Activated naive CD8-positive, alpha-beta T cell treated with anti-CD3 and anti-CD28 coated beads, Interleukin-2, amount 50 U/mL, for 24 hours (primary cell): ENCODE results near the gene DHRS4.
"Not testable (repeated sequence)": the region's sequence is repeated elsewhere in the genome, so short reads cannot be mapped to it uniquely, and the experiment has no call there.

Experiments
- ATAC-seq: fragments of 150-1000 bp; cut with Tn5 transposase; one replicate; pipeline ENCODE4 v1.10.0; 2021
- DNase-seq: peaks from one replicate; pipeline ENCODE4 v3.0.0; 2021
- H3K27ac Mint-ChIP-seq: one replicate; pipeline ENCODE4 v1.8.0; 2021; ENCODE audit warnings: mild to moderate bottlenecking, mixed read lengths
- H3K27me3 Mint-ChIP-seq: one replicate; pipeline ENCODE4 v1.8.0; 2021; ENCODE audit warnings: mixed read lengths
- H3K36me3 Mint-ChIP-seq: one replicate; pipeline ENCODE4 v1.8.0; 2021; ENCODE audit warnings: low read depth, mixed read lengths
- H3K4me1 Mint-ChIP-seq: one replicate; pipeline ENCODE4 v1.8.0; 2021; ENCODE audit warnings: mixed read lengths
- H3K4me3 Mint-ChIP-seq: one replicate; pipeline ENCODE4 v1.8.0; 2021; ENCODE audit warnings: mild to moderate bottlenecking, moderate library complexity, mixed read lengths
- H3K9me3 Mint-ChIP-seq: one replicate; pipeline ENCODE4 v1.8.0; 2021; ENCODE audit warnings: mixed read lengths

Gene DHRS4

DNA sequence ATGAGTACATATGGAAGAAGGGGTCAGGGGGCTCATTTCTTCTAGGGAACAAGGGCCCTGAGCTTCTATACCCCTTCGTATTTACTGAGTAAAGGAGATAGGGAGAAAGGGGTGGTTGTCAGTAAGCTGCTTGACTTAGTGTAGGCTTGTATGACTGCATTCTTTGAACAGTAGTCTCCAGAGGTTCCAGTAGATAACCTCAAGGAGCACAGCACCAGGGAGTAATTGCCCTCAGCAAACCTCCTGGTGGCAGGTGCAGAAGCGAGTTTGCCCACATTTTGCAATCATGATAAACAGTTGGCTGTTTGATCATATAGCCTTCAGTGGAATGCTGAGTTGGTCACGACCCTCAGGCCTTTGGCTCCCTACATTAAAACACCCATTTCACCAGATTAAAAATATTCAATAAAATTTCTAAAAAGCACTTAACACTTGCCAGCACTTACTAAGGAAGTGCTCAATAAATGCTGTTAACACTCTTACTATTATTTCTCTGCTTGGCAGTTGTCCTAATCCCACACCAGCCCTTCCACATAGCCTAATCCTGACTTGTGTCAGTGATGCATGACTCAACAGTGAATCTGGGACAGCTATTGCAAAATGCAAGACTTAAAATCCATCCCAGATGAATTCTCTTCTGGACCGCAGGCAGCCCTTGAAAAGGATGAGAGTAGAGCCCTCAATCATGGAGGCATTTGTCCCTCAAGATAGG, 31.5 kb downstream of the DHRS4 start:
- Mint-ChIP-seq H3K36me3 (peaks cover 5% of the 10 kb centered on the region), H3K27me3 (no peaks in the 10 kb centered on the region), H3K9me3 (no peaks in the 10 kb centered on the region), H3K4me1 (peaks cover 26% of the 10 kb centered on the region), H3K27ac (no peak overlapping the region), H3K4me3 (no peak overlapping the region)
- ATAC-seq (no peak), DNase-seq (no peak)

DNA sequence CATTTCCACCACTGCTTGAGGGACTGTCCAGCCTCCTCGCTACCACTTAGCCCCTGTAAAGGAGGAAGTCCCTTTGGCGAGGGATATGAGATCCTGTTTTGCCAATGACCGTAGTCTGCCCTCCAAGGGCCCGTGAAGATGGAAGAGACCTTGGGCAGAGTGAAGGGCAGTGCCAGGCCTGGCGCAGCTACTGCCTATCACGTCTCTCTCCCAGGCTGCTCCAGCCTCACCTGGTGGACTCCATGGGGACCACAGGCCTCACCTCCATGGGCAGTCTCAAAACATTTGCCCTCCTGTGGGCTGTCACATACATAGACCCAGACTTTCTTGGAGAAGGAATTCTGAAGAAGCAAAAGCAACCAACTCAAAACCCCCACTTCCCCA, 34.6 kb downstream of the DHRS4 start:
- peaks cover 22% of the 10 kb centered on the region for H3K4me1 Mint-ChIP-seq
- H3K4me3 Mint-ChIP-seq = peak overlapping the region; percentile 50
- H3K27me3 Mint-ChIP-seq, H3K36me3 Mint-ChIP-seq, DNase-seq, H3K9me3 Mint-ChIP-seq, H3K27ac Mint-ChIP-seq: not testable (repeated sequence)
- ATAC-seq = peak; percentile 15

DNA sequence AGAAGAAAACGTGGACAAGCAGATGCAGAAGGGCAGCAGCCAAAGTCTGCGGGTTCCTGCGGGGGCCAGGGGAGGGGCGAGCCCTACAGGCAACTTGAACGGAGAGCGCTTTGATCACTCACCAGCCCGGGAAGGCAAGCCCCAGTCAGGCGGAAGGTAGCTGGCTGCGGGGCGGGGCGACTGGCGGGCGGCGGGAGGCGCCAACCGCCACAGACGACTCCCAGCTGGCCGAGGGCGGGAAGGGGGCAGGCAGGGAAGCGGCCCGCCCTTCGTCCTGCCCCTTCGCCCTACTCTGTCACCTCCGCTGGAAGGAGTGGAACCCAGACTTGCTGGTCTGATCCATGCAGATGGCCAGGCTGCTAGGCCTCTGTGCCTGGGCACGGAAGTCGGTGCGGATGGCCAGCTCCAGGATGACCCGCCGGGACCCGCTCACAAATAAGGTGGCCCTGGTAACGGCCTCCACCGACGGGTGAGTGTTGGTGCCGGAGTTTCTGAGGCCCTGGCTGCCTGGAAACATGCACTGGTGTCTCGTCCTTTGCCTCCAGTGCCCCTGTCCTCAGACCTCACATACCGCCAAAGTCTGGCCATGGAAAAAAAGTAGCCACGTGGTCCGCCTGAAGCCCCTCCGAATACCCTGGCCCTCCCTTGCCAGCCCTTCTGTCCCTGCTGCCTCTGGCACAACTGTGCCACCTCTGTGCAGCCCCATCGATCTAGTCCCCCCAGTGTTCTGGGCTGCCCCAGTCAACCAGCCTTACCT, 35.2 kb downstream of the DHRS4 start, which contains the start of gene DHRS4L2:
Gene DHRS4L2 (plus strand): TSS at position 323 of the 757 bp plus-strand sequence. CDS start 19 bp downstream, at position 342.
- Mint-ChIP-seq H3K4me3 (peak within 1 kb of the TSS; percentile 79), H3K27ac (peak within 1 kb of the TSS; percentile 73), H3K4me1 (peaks cover 22% of the 10 kb centered on the region)
- ATAC-seq = peak; percentile 99
- peak; percentile 85 for DNase-seq
- not testable (repeated sequence) for H3K9me3 Mint-ChIP-seq, H3K27me3 Mint-ChIP-seq, H3K36me3 Mint-ChIP-seq

DNA sequence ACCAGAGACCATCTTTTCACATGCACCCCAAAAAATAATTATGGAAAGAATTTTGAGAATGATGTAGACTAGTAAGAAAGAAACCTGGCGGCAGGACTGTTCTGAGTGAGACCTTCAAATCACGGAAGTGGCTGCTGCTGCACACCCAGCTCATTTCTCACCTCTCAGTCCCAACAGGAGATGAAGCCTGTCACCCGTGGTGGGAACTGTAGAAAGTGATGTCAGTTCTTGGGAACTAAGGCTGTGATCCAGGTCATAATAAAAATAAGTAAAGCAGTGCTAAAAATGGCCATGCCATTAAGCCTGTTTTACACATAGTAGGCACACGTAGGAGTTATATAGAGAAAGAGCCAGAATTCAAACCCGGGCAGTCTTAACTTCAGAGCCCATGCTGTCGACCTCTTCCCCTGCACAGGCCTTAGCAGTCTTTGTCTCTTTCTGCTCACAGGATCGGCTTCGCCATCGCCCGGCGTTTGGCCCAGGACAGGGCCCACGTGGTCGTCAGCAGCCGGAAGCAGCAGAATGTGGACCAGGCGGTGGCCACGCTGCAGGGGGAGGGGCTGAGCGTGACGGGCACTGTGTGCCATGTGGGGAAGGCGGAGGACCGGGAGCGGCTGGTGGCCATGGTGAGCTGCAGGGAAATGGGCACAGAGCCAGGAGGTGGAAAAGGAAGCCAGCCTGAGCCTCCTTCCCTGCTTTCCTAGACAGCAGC, 36.3 kb downstream of the DHRS4 start:
- peaks cover 22% of the 10 kb centered on the region for H3K4me1 Mint-ChIP-seq
- H3K9me3 Mint-ChIP-seq, H3K27me3 Mint-ChIP-seq, H3K36me3 Mint-ChIP-seq, ATAC-seq, DNase-seq: not testable (repeated sequence)
- H3K4me3 Mint-ChIP-seq = peak overlapping the region; percentile 79
- H3K27ac Mint-ChIP-seq = peak overlapping the region; percentile 73

DNA sequence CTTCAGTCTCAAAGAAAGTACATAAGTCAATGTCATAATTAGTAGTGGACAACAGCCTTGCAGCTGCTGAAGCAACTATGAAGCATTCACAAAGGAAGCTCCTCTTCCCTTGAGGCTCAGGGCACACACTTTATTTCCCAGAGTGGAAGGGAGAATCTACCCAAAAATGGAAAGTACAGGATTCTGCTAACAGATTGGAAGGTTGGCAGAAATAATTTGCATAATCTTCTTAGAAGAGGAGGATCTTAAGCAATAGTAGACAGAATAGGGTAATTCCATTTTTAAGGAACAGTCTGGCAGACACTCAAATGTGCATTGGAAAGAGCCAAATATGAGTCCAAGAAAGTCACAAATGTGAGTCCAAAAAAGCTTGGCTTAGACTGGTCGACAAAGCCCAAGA, 37.4 kb downstream of the DHRS4 start:
- not testable (repeated sequence) for H3K4me3 Mint-ChIP-seq, H3K36me3 Mint-ChIP-seq, H3K27me3 Mint-ChIP-seq, ATAC-seq, DNase-seq, H3K27ac Mint-ChIP-seq, H3K9me3 Mint-ChIP-seq
- peaks cover 22% of the 10 kb centered on the region for H3K4me1 Mint-ChIP-seq

DNA sequence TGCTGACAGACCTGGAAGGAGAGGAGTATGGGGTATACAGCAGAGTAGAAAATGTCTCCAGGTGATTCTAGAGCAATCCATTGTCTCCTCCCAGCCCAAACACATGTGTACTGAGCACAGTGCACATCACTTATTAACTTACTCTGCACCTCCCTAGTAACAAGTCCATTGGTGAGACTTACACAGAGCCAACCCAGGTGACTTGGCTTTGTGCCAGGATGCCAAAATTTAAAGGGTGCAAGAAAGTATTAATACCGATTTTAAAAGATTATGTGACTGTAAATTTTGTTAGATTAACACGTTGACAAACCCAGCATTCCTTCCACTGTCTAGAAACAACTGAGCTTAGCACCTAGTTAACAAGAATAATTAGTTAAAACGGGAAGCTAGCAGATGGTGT, 39.5 kb downstream of the DHRS4 start:
- H3K4me3 Mint-ChIP-seq, H3K27ac Mint-ChIP-seq, ATAC-seq, H3K27me3 Mint-ChIP-seq, DNase-seq, H3K36me3 Mint-ChIP-seq, H3K9me3 Mint-ChIP-seq: not testable (repeated sequence)
- peaks cover 12% of the 10 kb centered on the region for H3K4me1 Mint-ChIP-seq

DNA sequence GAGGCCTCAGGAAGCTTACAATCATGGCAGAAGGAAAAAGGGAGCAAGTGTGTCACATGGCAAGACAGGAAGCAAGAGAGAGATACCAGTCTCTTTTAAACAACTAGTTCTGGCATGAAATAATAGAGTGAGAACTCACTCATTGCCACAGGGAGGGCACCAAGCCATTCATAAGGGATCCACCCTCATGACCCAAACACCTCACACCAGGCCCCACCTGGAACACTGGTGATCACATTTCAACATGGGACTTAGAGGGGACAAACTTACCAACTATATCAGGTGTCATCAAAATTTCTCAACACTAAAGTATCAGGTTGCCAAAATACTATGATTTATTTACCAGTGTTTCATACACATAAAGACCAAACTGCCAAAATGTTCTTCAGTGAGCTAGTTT, 42.4 kb downstream of the DHRS4 start:
- not testable (repeated sequence) for H3K4me1 Mint-ChIP-seq, H3K27ac Mint-ChIP-seq, H3K36me3 Mint-ChIP-seq, H3K9me3 Mint-ChIP-seq, H3K27me3 Mint-ChIP-seq, H3K4me3 Mint-ChIP-seq, DNase-seq, ATAC-seq

DNA sequence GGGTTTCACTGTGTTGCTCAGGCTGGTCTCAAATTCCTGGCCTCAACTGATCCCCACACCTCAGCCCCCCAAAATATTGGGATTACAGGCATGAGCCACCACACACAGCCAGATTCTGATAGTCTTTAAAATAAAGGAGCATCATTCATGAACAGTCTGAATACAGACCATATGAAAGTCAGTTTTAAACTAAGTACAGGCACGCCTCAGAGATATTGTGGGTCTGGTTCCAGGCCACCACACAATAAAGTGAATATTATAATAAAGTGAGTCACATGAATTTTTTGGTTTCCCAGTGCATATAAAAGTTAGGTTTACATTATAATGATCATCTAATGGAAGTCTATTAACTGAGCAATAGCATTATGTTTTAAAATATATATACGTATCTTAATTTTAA, 43.3 kb downstream of the DHRS4 start:
- not testable (repeated sequence) for DNase-seq, H3K27me3 Mint-ChIP-seq, H3K4me1 Mint-ChIP-seq, H3K36me3 Mint-ChIP-seq, H3K27ac Mint-ChIP-seq, H3K4me3 Mint-ChIP-seq, ATAC-seq, H3K9me3 Mint-ChIP-seq

DNA sequence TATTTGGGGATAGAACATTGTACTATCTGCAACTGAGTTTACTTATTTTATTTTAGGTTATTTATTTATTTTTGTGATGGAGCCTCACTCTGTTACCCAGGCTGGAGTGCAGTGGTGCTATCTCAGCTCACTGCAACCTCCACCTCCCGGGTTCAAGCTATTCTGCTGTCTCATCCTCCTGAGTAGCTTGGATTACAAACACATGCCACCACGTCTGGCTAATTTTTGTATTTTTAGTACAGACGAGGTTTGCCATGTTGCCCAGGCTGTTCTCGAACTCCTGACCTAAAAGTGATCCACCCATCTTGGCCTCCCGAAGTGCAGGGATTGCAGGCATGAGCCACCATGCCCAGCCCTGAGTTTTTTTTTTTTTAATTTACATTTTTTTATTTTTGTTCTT, 46.1 kb downstream of the DHRS4 start:
- not testable (repeated sequence) for H3K9me3 Mint-ChIP-seq, ATAC-seq, H3K27ac Mint-ChIP-seq, H3K4me1 Mint-ChIP-seq, H3K36me3 Mint-ChIP-seq, DNase-seq, H3K4me3 Mint-ChIP-seq, H3K27me3 Mint-ChIP-seq

DNA sequence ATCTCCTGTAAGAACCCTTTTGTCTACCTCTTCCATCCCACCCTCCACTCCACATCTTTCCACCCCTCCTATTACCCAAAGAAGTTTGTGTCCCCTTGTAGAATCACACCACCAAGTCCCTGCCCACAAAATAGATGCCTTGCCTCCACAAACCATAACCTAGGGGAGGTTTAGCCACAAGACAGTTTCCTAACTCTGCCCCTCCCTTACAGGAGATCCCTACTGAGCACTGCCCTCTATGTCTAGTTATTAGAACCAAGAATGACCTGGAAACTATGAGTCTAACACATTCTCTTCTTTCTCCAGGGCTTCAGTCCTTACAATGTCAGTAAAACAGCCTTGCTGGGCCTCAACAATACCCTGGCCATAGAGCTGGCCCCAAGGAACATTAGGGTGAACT, 47.5 kb downstream of the DHRS4 start:
- not testable (repeated sequence) for H3K4me1 Mint-ChIP-seq, H3K27me3 Mint-ChIP-seq, H3K4me3 Mint-ChIP-seq, H3K9me3 Mint-ChIP-seq, H3K27ac Mint-ChIP-seq, DNase-seq, H3K36me3 Mint-ChIP-seq
- peak; percentile 33 for ATAC-seq

DNA sequence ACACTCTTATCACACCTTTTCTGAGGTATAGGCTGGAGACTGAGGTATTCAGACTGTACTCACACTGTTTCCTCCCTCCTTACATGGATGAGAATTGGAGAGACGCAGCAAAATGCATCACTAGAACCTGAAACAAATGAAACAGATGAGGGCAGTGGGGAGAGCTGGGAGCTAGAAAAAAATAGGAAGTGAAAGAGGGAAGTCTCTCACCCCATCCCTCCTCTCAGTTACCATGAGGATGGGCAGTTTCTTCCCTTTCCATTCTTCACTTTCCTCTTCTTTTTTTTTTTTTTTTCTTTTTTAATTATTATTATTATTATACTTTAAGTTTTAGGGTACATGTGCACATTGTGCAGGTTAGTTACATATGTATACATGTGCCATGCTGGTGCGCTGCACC, 48.1 kb downstream of the DHRS4 start:
- H3K4me1 Mint-ChIP-seq, ATAC-seq, DNase-seq, H3K27me3 Mint-ChIP-seq, H3K9me3 Mint-ChIP-seq, H3K4me3 Mint-ChIP-seq, H3K36me3 Mint-ChIP-seq, H3K27ac Mint-ChIP-seq: not testable (repeated sequence)

DNA sequence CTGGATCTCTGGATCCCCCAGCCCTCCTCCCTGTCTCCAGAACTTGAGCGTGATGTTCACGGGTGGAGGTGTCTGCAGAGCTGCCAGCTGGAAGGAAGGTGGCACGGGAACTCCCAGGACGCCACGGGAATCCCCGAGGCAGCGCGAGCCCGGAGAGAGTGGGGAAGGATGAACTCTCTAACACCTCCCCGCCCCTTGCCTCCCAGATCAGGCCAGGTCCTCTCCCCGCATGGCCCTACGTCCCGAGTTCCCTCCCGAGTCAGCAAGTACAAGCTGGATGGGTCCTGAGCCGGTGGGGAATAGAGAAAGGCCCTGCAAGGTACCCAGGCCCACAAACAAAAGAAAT, 52.9 kb downstream of the DHRS4 start:
- Mint-ChIP-seq H3K4me3 (peak overlapping the region; percentile 62), H3K4me1 (peaks cover 38% of the 10 kb centered on the region)
- DNase-seq, H3K9me3 Mint-ChIP-seq, H3K27ac Mint-ChIP-seq, H3K27me3 Mint-ChIP-seq, H3K36me3 Mint-ChIP-seq: not testable (repeated sequence)
- ATAC-seq = peak; percentile 13

DNA sequence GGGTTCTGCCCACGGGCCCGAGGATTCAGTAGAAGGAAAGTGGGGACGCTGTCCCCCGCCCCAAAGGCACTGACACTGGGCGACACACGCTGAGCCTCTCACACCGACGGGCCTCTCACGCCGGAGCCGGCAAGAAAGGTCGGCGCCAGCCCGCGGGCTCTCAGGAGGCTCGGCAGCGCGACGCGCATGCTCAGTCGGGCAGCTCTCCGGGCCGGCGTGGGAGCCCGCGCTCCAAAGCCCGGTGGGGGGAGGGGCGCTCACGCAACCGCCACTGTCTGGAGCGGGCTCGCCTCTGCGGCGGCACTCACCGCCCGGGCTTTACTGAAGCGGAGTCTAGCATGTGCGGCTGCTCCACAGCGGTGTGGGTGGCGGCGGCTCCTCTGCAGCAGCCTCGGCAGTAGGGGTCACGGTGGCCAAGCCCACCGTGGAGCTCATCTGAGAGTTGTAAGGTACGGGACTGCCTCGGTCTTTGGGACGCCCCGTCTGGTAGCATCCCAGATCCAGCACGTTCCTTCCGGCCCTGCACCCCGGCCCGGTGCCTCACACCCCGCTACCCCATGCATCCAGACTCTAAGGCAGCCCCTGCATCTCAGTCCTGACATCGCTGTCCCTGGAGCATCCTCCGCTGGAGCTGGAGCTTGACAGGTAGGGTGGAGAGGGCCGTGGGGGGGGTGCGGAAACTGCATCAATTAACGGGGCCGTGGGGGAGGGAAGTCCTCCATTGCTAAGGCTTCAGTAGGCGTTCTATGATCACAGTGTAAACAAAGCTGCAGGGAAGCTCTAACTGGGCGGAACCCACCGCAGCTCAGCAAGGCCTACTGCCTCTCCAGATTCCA, 53.5 kb downstream of the DHRS4 start:
- Mint-ChIP-seq H3K4me1 (peaks cover 38% of the 10 kb centered on the region), H3K4me3 (peak overlapping the region; percentile 62), H3K27ac (peak overlapping the region; percentile 60)
- H3K27me3 Mint-ChIP-seq, H3K9me3 Mint-ChIP-seq, H3K36me3 Mint-ChIP-seq: not testable (repeated sequence)
- ATAC-seq = peak; percentile 94
- peak; percentile 60 for DNase-seq

DNA sequence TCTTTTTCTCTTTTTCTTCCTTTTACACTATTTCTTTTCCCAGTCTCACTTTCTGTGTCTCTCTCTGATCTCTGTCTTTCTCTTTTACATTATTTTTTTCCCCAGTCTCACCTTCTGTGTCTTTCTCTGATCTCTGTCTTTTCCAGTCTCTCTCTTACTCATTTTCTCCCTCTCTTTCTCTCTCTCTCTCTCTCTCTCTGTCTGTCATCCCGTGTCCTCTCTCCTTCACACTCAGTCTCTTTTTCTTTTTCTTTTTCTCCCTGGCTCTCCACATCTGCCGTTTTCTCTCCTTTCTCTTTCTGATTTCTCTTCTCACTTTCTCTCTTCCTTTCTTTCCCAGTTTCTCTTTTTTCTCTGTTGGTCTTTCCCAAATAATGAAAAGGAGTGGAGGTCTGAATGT, 57.5 kb downstream of the DHRS4 start:
- H3K4me1 Mint-ChIP-seq = peaks cover 34% of the 10 kb centered on the region
- no peaks in the 10 kb centered on the region for H3K9me3 Mint-ChIP-seq
- peak overlapping the region; percentile 44 for H3K27ac Mint-ChIP-seq
- no peak for ATAC-seq
- no peak for DNase-seq
- peak overlapping the region; percentile 1 for H3K4me3 Mint-ChIP-seq
- H3K36me3 Mint-ChIP-seq = peaks cover 5% of the 10 kb centered on the region
- no peaks in the 10 kb centered on the region for H3K27me3 Mint-ChIP-seq
